Pulmonary artery endothelial cell (primary cell): ENCODE measurements around the gene RAPGEF6. TPM values are rescaled to one million over a fixed set of nuclear protein-coding genes. Genes with fewer than 3 reads are reported as not detected.
"Not testable (repeated sequence)": the region's sequence is repeated elsewhere in the genome, so short reads cannot be mapped to it uniquely, and the experiment has no call there.

Experiments used
- DNase-seq: peaks from one replicate; pipeline ENCODE4 v3.0.0-alpha.2; 2011; ENCODE audit warnings: low read depth, low spot score
- total RNA-seq: library from RNA; depleted of rRNA; stranded (reverse); fragments of >200 nt; gene quantifications from 2 replicates; pipeline ENCODE4 v1.2.3, GENCODE V29; 2014

The RAPGEF6 gene
- total RNA-seq, 1 donor from 2014 or later: 21.4 TPM

GRCh38 chr5:131640043-131640856 is 5.2 kb upstream of the RAPGEF6 start:
- DNase-seq: no peak

DNA sequence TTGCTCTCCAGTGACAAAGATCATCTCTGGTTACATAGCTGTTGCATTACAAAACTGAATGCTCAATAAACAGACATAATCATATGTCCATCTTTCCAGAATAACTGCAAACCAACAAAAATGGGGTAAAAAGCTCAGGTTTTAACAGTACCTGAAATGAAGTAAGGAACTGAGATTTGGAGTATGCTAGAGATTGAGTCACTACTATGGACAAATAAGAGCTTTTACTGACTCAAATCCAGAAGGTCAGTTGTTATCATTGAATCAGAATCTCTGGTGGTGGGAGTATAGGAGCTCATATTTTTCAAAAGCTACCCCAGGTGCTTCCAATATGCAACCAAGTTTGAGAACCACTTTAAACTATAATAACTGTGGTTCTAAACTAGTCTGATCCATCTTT is 4.1 kb upstream of the RAPGEF6 start:
- DNase-seq: no peak

- DNase-seq: no peak
These were observed 2.7 kb upstream of the RAPGEF6 start for GRCh38 chr5:131637694-131638093.

DNA sequence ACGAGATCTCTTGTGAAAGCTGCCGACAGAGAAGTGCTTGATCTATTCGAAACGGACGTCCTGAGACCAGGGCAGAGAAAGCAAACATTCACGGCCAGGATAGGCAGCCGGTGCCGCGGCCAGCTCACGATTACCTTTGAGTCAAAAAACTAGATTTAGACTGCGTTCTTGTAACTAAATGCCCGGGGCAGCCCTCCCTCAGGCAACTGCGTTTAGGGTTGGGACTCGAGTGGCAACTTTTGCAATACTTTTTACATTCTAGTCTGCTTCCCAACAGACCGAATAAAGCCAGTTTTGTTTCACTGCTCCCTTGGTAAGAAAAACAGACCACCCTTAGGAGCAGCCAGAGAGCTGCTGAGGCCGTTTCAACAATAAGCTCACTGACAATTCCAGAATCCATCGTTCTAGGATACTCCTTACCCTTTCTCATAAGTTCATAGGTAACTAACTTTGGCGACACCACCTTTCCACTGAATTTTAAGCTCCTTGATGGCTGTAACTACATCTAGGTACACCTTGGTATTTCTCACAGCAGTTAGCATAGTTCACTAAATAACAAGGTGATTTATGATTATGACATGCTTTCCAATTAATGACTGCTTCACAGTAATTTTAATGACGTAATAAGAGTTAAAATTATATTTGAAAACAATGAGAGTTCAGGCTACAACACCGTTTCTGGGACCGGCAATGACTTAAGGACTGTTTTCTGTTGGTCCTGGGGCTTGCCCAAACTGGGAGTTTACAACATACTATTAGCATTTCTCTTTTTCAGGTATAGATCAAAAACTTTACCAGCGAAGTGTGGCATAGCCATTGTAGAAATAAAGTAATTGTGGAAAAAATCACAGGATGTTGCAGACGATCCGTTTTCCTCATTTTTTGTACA is 899 bp upstream of the RAPGEF6 start:
- no peak for DNase-seq

- DNase-seq: no peak
These were observed 398 bp downstream of the RAPGEF6 start for GRCh38 chr5:131634666-131634995.

- no peak for DNase-seq
These were observed 791 bp downstream of the RAPGEF6 start for GRCh38 chr5:131634238-131634637.

GRCh38 chr5:131633830-131634229 is 1.2 kb downstream of the RAPGEF6 start:
- no peak for DNase-seq

DNA sequence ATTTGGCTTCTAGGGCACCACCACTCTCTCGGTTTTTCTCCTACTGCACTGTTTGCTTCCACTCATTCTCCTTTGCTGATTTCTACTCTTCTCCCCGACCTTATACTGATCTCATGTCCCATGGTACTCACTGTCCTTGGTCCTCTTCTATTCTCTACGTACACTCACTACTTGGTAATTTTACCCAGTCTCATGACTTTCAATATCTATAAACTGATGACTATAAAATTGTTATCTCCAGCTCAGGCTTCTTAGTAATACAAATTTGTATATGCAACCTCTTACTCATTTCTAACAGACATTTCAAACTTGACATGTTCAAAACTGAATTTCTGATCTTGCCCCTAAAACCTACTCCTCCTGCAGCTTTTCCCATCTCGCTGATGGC is 4.1 kb downstream of the RAPGEF6 start:
- no peak for DNase-seq

GRCh38 chr5:131630208-131630962 is 4.6 kb downstream of the RAPGEF6 start:
- DNase-seq: no peak

DNA sequence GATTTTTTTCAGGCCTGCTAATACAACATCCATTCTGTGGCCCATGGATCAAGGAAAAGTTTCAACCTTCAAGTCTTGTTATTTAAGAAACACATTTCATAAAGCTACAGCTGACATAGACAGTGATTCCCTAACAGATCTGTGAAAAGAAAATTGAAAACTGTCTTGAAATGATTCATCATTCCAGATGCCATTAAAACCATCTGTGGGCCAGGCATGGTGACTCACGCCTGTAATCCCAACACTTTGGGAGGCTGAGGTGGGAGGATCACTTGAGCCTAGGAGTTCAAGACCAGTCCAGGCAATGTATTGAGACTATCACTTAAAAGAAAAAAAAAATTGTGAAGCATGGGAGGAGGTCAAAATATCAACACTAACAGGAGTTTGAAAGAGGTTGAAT is 6.0 kb downstream of the RAPGEF6 start:
- DNase-seq: no peak

- DNase-seq: no peak
These were observed 7.7 kb downstream of the RAPGEF6 start for GRCh38 chr5:131627207-131627865.

- no peak for DNase-seq
These were observed 12.4 kb downstream of the RAPGEF6 start for GRCh38 chr5:131622633-131623032.

GRCh38 chr5:131621164-131621563 is 13.9 kb downstream of the RAPGEF6 start:
- not testable (repeated sequence) for DNase-seq

DNA sequence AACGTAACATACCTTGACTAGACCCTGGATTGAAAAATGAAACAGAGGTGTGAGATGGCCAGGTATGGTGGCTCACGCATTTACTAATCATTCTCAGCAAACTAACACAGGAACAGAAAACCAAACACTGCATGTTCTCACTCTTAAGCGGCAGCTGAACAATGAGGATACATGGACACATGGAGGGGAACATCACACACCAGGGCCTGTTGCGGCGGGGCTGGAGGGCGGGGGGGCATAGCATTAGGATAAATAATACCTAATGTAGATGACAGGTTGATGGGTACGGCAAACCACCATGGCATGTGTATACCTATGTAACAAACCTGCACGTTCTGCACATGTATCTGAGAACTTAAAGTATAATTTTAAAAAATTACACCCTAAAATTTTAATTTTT is 15.9 kb downstream of the RAPGEF6 start:
- no peak for DNase-seq

GRCh38 chr5:131617140-131617822 is 17.7 kb downstream of the RAPGEF6 start:
- DNase-seq: no peak

DNA sequence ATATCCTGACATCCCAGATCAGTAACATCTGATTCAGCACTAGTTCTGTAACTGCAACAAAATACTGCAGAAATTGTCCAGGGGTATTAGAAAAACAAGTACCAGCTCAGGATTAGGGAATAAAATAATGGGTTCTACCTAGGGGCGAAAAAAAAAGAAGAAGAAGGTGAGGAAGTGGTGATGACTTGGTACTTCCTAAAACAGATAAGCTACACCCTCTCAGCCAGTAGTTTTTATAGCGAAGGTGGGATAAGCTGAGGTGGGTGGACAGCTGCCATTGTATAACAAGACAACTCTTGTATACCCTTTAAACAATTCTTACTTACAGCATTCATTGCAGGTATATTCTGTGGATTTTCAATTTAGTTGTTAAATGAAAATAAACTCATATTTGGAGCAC is 19.1 kb downstream of the RAPGEF6 start:
- DNase-seq: no peak

DNA sequence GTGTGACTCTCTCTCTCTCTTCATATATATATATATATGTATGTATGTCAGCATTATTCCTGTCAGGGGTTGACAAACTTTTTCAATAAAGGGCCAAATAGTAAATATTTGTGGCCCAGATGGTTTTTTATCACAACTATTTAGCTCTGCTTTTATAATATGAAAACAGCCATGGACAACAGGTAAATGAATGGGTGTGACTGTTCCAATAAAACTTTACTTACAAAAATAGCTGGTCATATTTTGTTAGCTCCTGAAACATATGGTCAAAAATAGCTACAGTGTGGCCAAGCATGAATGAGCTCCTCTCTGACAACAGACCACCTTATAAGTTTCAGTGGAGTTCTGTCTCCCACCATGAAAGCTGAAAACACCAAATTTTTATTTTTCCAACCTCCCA is 21.6 kb downstream of the RAPGEF6 start:
- DNase-seq: no peak

- no peak for DNase-seq
These were observed 24.0 kb downstream of the RAPGEF6 start for GRCh38 chr5:131611064-131611381.

DNA sequence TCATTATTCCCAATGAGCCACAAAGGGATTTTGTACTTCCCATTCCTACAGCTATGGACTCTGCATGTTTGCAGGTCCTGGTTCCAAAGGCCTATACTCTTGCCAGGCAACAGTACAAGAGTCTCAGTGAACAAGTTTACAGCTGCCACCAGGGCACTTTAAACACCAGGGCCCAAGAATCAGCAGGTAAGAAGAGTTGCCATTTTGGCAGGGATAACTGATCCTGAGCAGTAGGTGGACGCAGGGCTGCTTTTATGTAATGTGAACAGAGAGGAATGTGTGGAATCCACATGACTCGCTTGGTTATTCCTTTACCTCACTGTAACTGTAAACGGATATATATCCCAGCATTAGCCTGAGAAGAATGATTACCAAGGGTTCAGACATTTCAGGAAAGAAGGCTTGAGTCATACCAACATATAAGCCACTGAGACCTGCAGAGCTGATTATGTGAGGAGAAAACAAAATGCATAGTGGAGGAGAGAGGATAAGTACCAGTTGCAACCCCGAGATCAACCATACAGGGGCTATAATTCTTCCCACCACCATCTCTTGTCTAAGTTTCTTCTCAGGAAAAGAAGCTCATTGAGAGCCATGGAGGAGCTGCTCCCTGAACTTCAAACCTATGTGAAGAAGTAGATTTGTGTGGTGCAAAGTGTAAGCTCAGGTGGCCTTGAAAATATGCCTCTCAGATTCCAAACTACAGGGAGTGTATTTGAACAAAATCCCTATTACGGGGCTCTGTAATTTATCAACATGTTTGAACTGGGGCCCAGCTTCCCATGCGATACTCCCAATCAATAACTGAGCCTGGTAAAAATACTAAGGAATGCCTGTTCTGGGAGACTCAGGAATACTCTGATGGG is 24.6 kb downstream of the RAPGEF6 start:
- DNase-seq: peak; percentile 53

DNA sequence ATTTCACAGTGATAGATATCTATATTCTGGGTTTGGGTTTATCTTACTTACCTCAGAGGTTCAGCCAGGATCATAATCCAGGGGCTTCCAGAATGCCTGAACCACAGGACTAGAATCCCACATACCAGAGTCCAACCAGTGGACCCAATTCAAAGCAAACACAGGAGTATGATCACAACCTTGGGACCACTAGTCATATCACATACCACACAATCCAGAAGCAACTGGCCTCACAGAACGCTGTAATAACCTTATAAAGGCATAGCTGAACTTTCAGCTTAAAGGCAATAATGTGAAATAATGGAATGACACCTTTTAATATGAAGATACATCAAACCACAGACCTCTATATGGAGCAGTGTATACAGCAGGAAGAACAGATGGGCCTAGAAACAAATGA is 25.3 kb downstream of the RAPGEF6 start:
- no peak for DNase-seq
